ENCODE results near the gene HYAL1.
"Not testable (repeated sequence)": the region's sequence is repeated elsewhere in the genome, so short reads cannot be mapped to it uniquely, and the experiment has no call there.

HYAL1 gene

GRCh38 chr3:50290161-50290641 lies 13.2 kb downstream of the HYAL1 start:
- no peak for TF ChIP-seq CTCF (IDR thresholded peaks at IDR 0.05; ENCODE audit: low read depth, low read length)
- no peak overlapping the region for H3K4me3 ChIP-seq (ENCODE audit: low read depth, low read length)

- TF ChIP-seq CTCF (IDR thresholded peaks at IDR 0.05; ENCODE audit: low read depth, low read length) = no peak
- no peak overlapping the region for H3K4me3 ChIP-seq (ENCODE audit: low read depth, low read length)
Observed at GRCh38 chr3:50289130-50289529, 14.2 kb downstream of the HYAL1 start.

GRCh38 chr3:50288387-50289007 lies 14.9 kb downstream of the HYAL1 start:
- no peak overlapping the region for H3K4me3 ChIP-seq (ENCODE audit: low read depth, low read length)
- no peak for TF ChIP-seq CTCF (IDR thresholded peaks at IDR 0.05; ENCODE audit: low read depth, low read length)

- no peak for TF ChIP-seq CTCF (IDR thresholded peaks at IDR 0.05; ENCODE audit: low read depth, low read length)
- no peak overlapping the region for H3K4me3 ChIP-seq (ENCODE audit: low read depth, low read length)
Observed at GRCh38 chr3:50287262-50287661, 16.1 kb downstream of the HYAL1 start.

GRCh38 chr3:50286322-50287227 lies 16.8 kb downstream of the HYAL1 start:
- TF ChIP-seq CTCF (IDR thresholded peaks at IDR 0.05; ENCODE audit: low read depth, low read length) = no peak
- no peak overlapping the region for H3K4me3 ChIP-seq (ENCODE audit: low read depth, low read length)

- not testable (repeated sequence) for H3K4me3 ChIP-seq (ENCODE audit: low read depth, low read length)
Observed at GRCh38 chr3:50284121-50284520, 19.3 kb downstream of the HYAL1 start.

- no peak for TF ChIP-seq CTCF (IDR thresholded peaks at IDR 0.05; ENCODE audit: low read depth, low read length)
- H3K4me3 ChIP-seq (ENCODE audit: low read depth, low read length) = no peak overlapping the region
Observed at GRCh38 chr3:50279255-50280016, 23.9 kb downstream of the HYAL1 start.

All from WI38 (cell line).